ENCODE data around the gene PDE4D.
"Not testable (repeated sequence)": the region's sequence is repeated elsewhere in the genome, so short reads cannot be mapped to it uniquely, and the experiment has no call there.

PDE4D gene

GRCh38 chr5:59768152-59769040 is 125.1 kb downstream of the PDE4D start:
- no peak for DNase-seq (ENCODE audit: low read depth)

- DNase-seq (ENCODE audit: low read depth), result no peak
These were observed 125.8 kb downstream of the PDE4D start for GRCh38 chr5:59767681-59768151.

GRCh38 chr5:59767211-59767605 is 126.3 kb downstream of the PDE4D start:
- DNase-seq (ENCODE audit: low read depth), result no peak

GRCh38 chr5:59766427-59767210 is 126.9 kb downstream of the PDE4D start:
- DNase-seq (ENCODE audit: low read depth), result no peak

GRCh38 chr5:59765446-59765845 is 128.1 kb downstream of the PDE4D start:
- no peak for DNase-seq (ENCODE audit: low read depth)

- no peak for DNase-seq (ENCODE audit: low read depth)
These were observed 129.2 kb downstream of the PDE4D start for GRCh38 chr5:59764361-59764760.

- DNase-seq (ENCODE audit: low read depth), result no peak
These were observed 130.0 kb downstream of the PDE4D start for GRCh38 chr5:59763541-59763940.

GRCh38 chr5:59762232-59762631 is 131.3 kb downstream of the PDE4D start:
- not testable (repeated sequence) for DNase-seq (ENCODE audit: low read depth)

- no peak for DNase-seq (ENCODE audit: low read depth)
These were observed 132.7 kb downstream of the PDE4D start for GRCh38 chr5:59760785-59761348.

GRCh38 chr5:59759600-59760351 is 133.8 kb downstream of the PDE4D start:
- DNase-seq (ENCODE audit: low read depth), result no peak

- DNase-seq (ENCODE audit: low read depth), result no peak
These were observed 135.0 kb downstream of the PDE4D start for GRCh38 chr5:59758566-59758965.

GRCh38 chr5:59757442-59757841 is 136.1 kb downstream of the PDE4D start:
- no peak for DNase-seq (ENCODE audit: low read depth)

GRCh38 chr5:59756373-59757035 is 137.0 kb downstream of the PDE4D start:
- DNase-seq (ENCODE audit: low read depth), result no peak

GRCh38 chr5:59755476-59755875 is 138.1 kb downstream of the PDE4D start:
- DNase-seq (ENCODE audit: low read depth), result no peak

GRCh38 chr5:59753599-59753998 is 139.9 kb downstream of the PDE4D start:
- DNase-seq (ENCODE audit: low read depth), result no peak

GRCh38 chr5:59749782-59750520 is 143.6 kb downstream of the PDE4D start:
- no peak for DNase-seq (ENCODE audit: low read depth)

- not testable (repeated sequence) for DNase-seq (ENCODE audit: low read depth)
These were observed 145.4 kb downstream of the PDE4D start for GRCh38 chr5:59748036-59748663.

- DNase-seq (ENCODE audit: low read depth), result no peak
These were observed 147.2 kb downstream of the PDE4D start for GRCh38 chr5:59746241-59746765.

GRCh38 chr5:59745415-59745863 is 148.1 kb downstream of the PDE4D start:
- DNase-seq (ENCODE audit: low read depth), result no peak

- no peak for DNase-seq (ENCODE audit: low read depth)
These were observed 149.0 kb downstream of the PDE4D start for GRCh38 chr5:59744531-59744992.
